ENCODE data around the gene TXNDC5. TPM values are rescaled to one million over a fixed set of nuclear protein-coding genes. Genes with fewer than 3 reads are reported as not detected.

The TXNDC5 gene
- total and polyA plus RNA-seq, 2 donors (not counting 3 experiments of a cell fraction or from before 2014, with no cell fraction given), result 1,665 to 2,629 TPM

- TF ChIP-seq GATA2 (IDR thresholded peaks at IDR 0.05; ENCODE audit: insufficient read depth, insufficient read length, low read depth, low read length) (no peak), FOS (IDR thresholded peaks at IDR 0.05; ENCODE audit: borderline replicate concordance, insufficient read depth, low read length) (no peak), CTCF (IDR thresholded peaks at IDR 0.05; ENCODE audit: extremely low read depth in 1 of 2, insufficient read depth in 1 of 2, low read depth in 1 of 2, low read length in 2 of 2) (no peak)
- BruUV-seq (replicated peaks), result no TSS peak
- H3K4me1 ChIP-seq (ENCODE audit: control insufficient read depth, extremely low read depth, insufficient read depth, low read length), result peaks cover 5% of the 10 kb centered on the region
- peak; percentile 35 for DNase-seq (ENCODE audit: low read depth, low spot score)
- no peak overlapping the region for H3K27ac ChIP-seq (ENCODE audit: insufficient read depth, low read depth, low read length)
- H4K20me1 ChIP-seq (replicated peaks; ENCODE audit: control insufficient read depth, extremely low read depth, insufficient read depth, low read length), result no peaks in the 10 kb centered on the region
- H3K9me1 ChIP-seq (replicated peaks; ENCODE audit: control insufficient read depth, extremely low read depth, insufficient read depth, low read length), result no peaks in the 10 kb centered on the region
- no peaks in the 10 kb centered on the region for H3K27me3 ChIP-seq (ENCODE audit: control insufficient read depth in 2 of 2, insufficient read depth in 2 of 2, low read length in 2 of 2)
- no peaks in the 10 kb centered on the region for H3K79me2 ChIP-seq (ENCODE audit: control insufficient read depth, insufficient read depth, low read length)
- dilution Hi-C loops (cut with MboI; ENCODE audit: extremely low pct_ligation_motif_present, low sequenced_read_pairs) (no loop called here), intact Hi-C loops (cut with micrococcal nuclease) (no loop called here)
- H3K4me3 ChIP-seq (replicated peaks in 1 of 3; ENCODE audit: insufficient read depth in 1 of 3, low read depth in 1 of 3, low read length in 3 of 3), result no peak overlapping the region
- ChIA-PET POLR2A (no interaction called here), CTCF (interaction anchor here (0.7 to 2.5 kb wide), 3 partner anchors 11 to 17 kb away, joined by 3 to 9 read pairs (median 4); no protein-coding TSS in a partner anchor)
- no peak overlapping the region for H2AFZ ChIP-seq (ENCODE audit: low read depth, low read length)
- no peak overlapping the region for H3K4me2 ChIP-seq (ENCODE audit: insufficient read depth, low read length)
- H3K9ac ChIP-seq (replicated peaks; ENCODE audit: extremely low read depth, insufficient read depth, low read length), result no peak overlapping the region
- peak; percentile 59 for FAIRE-seq
- no peaks in the 10 kb centered on the region for H3K9me3 ChIP-seq (replicated peaks; ENCODE audit: control insufficient read depth, insufficient read depth, low read length)
- H3K36me3 ChIP-seq (ENCODE audit: control insufficient read depth in 2 of 2, extremely low read depth in 1 of 2, insufficient read depth in 2 of 2, low read length in 2 of 2), result no peaks in the 10 kb centered on the region
Measured at GRCh38 chr6:7938562-7939183, 28.1 kb upstream of the TXNDC5 start.

- no peaks in the 10 kb centered on the region for H4K20me1 ChIP-seq (replicated peaks; ENCODE audit: control insufficient read depth, extremely low read depth, insufficient read depth, low read length)
- ChIA-PET CTCF (no interaction called here), POLR2A (interaction anchor here (0.7 kb wide), 1 partner anchor 24 kb away, joined by 3 read pairs; no protein-coding TSS in a partner anchor)
- no peaks in the 10 kb centered on the region for H3K9me1 ChIP-seq (replicated peaks; ENCODE audit: control insufficient read depth, extremely low read depth, insufficient read depth, low read length)
- no peaks in the 10 kb centered on the region for H3K9me3 ChIP-seq (replicated peaks; ENCODE audit: control insufficient read depth, insufficient read depth, low read length)
- peaks cover 2% of the 10 kb centered on the region for H3K4me1 ChIP-seq (ENCODE audit: control insufficient read depth, extremely low read depth, insufficient read depth, low read length)
- DNase-seq (ENCODE audit: low read depth, low spot score) (no peak), FAIRE-seq (no peak)
- no peak overlapping the region for H3K9ac ChIP-seq (replicated peaks; ENCODE audit: extremely low read depth, insufficient read depth, low read length)
- no peak overlapping the region for H3K27ac ChIP-seq (ENCODE audit: insufficient read depth, low read depth, low read length)
- no peaks in the 10 kb centered on the region for H3K27me3 ChIP-seq (ENCODE audit: control insufficient read depth in 2 of 2, insufficient read depth in 2 of 2, low read length in 2 of 2)
- BruUV-seq (replicated peaks), result no TSS peak
- TF ChIP-seq POLR2A (IDR thresholded peaks at IDR 0.05; ENCODE audit: low read depth, low read length) (no peak), FOS (IDR thresholded peaks at IDR 0.05; ENCODE audit: borderline replicate concordance, insufficient read depth, low read length) (no peak), MAX (IDR thresholded peaks at IDR 0.05; ENCODE audit: insufficient read depth, insufficient read length) (no peak), POLR2AphosphoS5 (IDR thresholded peaks at IDR 0.05; ENCODE audit: insufficient read depth, low read depth, low read length) (no peak), GATA2 (IDR thresholded peaks at IDR 0.05; ENCODE audit: insufficient read depth, insufficient read length, low read depth, low read length) (no peak), CTCF (IDR thresholded peaks at IDR 0.05; ENCODE audit: extremely low read depth in 1 of 2, insufficient read depth in 1 of 2, low read depth in 1 of 2, low read length in 2 of 2) (no peak), JUN (IDR thresholded peaks at IDR 0.05; ENCODE audit: borderline replicate concordance, insufficient read depth, insufficient read length, low read depth) (no peak), MYC (IDR thresholded peaks at IDR 0.05; ENCODE audit: low read depth, low read length) (no peak), EZH2 (IDR thresholded peaks at IDR 0.05; ENCODE audit: borderline replicate concordance, low read depth, low read length, severe bottlenecking) (no peak)
- no peak overlapping the region for H3K4me2 ChIP-seq (ENCODE audit: insufficient read depth, low read length)
- H3K4me3 ChIP-seq (replicated peaks in 1 of 3; ENCODE audit: insufficient read depth in 1 of 3, low read depth in 1 of 3, low read length in 3 of 3), result no peak overlapping the region
- no peaks in the 10 kb centered on the region for H3K36me3 ChIP-seq (ENCODE audit: control insufficient read depth in 2 of 2, extremely low read depth in 1 of 2, insufficient read depth in 2 of 2, low read length in 2 of 2)
- intact Hi-C loops (cut with micrococcal nuclease) (loop anchor here (2.0 kb wide), 1 partner anchor 15 kb away; no protein-coding TSS in a partner anchor), dilution Hi-C loops (cut with MboI; ENCODE audit: extremely low pct_ligation_motif_present, low sequenced_read_pairs) (no loop called here)
- H3K79me2 ChIP-seq (ENCODE audit: control insufficient read depth, insufficient read depth, low read length), result no peaks in the 10 kb centered on the region
- H2AFZ ChIP-seq (ENCODE audit: low read depth, low read length), result no peak overlapping the region
Measured at GRCh38 chr6:7933794-7934193, 23.2 kb upstream of the TXNDC5 start.

Measured in endothelial cell of umbilical vein (primary cell).